ENCODE measurements around the gene NOP10. TPM values are rescaled to one million over a fixed set of nuclear protein-coding genes. Genes with fewer than 3 reads are reported as not detected.

The NOP10 gene
- total RNA-seq, 1 donor from 2014 or later = 176 TPM

DNA sequence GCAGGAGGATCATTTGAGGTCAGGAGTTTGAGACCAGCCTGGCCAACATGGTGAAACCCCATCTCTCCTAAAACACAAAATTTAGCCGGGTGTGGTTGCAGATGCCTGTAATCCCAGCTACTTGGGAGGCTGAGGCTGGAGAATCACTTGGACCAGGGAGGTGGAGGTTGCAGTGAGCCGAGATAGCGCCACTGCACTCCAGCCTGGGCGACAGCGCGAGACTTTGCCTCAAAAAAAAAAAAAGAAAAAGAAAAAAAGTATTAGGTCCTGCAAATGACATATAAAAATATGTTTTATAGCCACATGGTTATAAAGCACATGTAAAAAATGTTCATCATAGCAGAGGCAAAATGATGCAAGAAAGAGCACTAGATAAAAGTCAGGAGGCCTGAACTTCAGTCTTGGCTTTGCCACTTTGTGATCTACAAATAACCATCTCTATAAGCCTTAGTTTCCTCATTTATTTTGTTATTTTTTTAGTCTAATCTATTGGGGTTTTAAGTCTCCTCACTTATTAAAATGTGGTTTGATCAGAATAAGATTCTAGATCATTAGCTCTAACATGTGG, 10.3 kb downstream of the NOP10 start:
- TF ChIP-seq, protein P1, sequence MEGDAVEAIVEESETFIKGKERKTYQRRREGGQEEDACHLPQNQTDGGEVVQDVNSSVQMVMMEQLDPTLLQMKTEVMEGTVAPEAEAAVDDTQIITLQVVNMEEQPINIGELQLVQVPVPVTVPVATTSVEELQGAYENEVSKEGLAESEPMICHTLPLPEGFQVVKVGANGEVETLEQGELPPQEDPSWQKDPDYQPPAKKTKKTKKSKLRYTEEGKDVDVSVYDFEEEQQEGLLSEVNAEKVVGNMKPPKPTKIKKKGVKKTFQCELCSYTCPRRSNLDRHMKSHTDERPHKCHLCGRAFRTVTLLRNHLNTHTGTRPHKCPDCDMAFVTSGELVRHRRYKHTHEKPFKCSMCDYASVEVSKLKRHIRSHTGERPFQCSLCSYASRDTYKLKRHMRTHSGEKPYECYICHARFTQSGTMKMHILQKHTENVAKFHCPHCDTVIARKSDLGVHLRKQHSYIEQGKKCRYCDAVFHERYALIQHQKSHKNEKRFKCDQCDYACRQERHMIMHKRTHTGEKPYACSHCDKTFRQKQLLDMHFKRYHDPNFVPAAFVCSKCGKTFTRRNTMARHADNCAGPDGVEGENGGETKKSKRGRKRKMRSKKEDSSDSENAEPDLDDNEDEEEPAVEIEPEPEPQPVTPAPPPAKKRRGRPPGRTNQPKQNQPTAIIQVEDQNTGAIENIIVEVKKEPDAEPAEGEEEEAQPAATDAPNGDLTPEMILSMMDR (IDR thresholded peaks at IDR 0.05) = no peak
- ATAC-seq = no peak

DNA sequence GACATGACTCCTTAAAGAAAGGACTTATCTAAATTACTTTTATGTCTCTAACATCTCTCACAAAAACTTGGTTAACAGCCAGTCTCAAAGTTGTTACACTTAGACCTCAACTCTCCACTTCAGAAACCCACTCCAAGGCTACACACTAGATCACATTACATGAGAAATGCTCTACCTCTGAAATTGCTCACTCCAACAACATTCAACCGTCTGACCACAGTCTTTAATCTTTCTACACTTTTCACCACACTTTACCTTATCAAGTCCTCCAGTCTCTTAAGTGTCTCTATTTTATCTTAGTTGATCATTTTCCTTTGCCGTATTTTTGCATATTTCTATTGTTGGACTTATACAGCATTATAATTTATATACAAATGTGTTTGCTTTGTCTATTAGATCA, 11.1 kb downstream of the NOP10 start:
- no peaks in the 10 kb centered on the region for H3K27me3 ChIP-seq (ENCODE audit: low read depth)
- DNase-seq = no peak
- TF ChIP-seq, protein P1 (IDR thresholded peaks at IDR 0.05) = no peak
- no peak overlapping the region for H3K27ac ChIP-seq
- H3K9me3 ChIP-seq = no peaks in the 10 kb centered on the region
- intact Hi-C loops (cut with DNase I) = no loop called here
- H3K4me1 ChIP-seq = peaks cover 34% of the 10 kb centered on the region
- H3K4me3 ChIP-seq = no peak overlapping the region
- no peaks in the 10 kb centered on the region for H3K36me3 ChIP-seq
- no peak for ATAC-seq

More for the DNA sequence above, 10.3 kb downstream of the NOP10 start:
- Histone ChIP-seq H3K27me3 (ENCODE audit: low read depth) (no peaks in the 10 kb centered on the region), H3K36me3 (no peaks in the 10 kb centered on the region), H3K4me3 (no peak overlapping the region), H3K9me3 (no peaks in the 10 kb centered on the region), H3K4me1 (peaks cover 37% of the 10 kb centered on the region), H3K27ac (peak overlapping the region; percentile 92)
- DNase-seq = no peak
- intact Hi-C loops (cut with DNase I) = no loop called here

- no peak for ATAC-seq
- Histone ChIP-seq H3K9me3 (no peaks in the 10 kb centered on the region), H3K4me1 (peaks cover 18% of the 10 kb centered on the region), H3K27me3 (ENCODE audit: low read depth) (no peaks in the 10 kb centered on the region), H3K4me3 (no peak overlapping the region), H3K36me3 (no peaks in the 10 kb centered on the region), H3K27ac (no peak overlapping the region)
- intact Hi-C loops (cut with DNase I) = no loop called here
- TF ChIP-seq, protein P1 (IDR thresholded peaks at IDR 0.05) = no peak
- no peak for DNase-seq
Measured at GRCh38 chr15:34330279-34330678, 12.7 kb downstream of the NOP10 start.

GRCh38 chr15:34329006-34329405, 13.9 kb downstream of the NOP10 start:
- no peak overlapping the region for H3K27ac ChIP-seq
- no peaks in the 10 kb centered on the region for H3K27me3 ChIP-seq (ENCODE audit: low read depth)
- ATAC-seq (no peak), DNase-seq (no peak)
- TF ChIP-seq, protein P1 (IDR thresholded peaks at IDR 0.05) = no peak
- H3K36me3 ChIP-seq = no peaks in the 10 kb centered on the region
- intact Hi-C loops (cut with DNase I) = no loop called here
- H3K9me3 ChIP-seq = no peaks in the 10 kb centered on the region
- peaks cover 12% of the 10 kb centered on the region for H3K4me1 ChIP-seq
- no peak overlapping the region for H3K4me3 ChIP-seq

GRCh38 chr15:34327906-34328305, 15.0 kb downstream of the NOP10 start:
- no peak overlapping the region for H3K4me3 ChIP-seq
- intact Hi-C loops (cut with DNase I) = no loop called here
- H3K36me3 ChIP-seq = no peaks in the 10 kb centered on the region
- H3K9me3 ChIP-seq = no peaks in the 10 kb centered on the region
- TF ChIP-seq, protein P1 (IDR thresholded peaks at IDR 0.05) = no peak
- ATAC-seq (no peak), DNase-seq (no peak)
- H3K27me3 ChIP-seq (ENCODE audit: low read depth) = no peaks in the 10 kb centered on the region
- no peak overlapping the region for H3K27ac ChIP-seq
- H3K4me1 ChIP-seq = peaks cover 12% of the 10 kb centered on the region

Data from lower lobe of right lung (tissue), 2 donors.